ENCODE measurements around the gene CASTOR2. TPM values are rescaled to one million over a fixed set of nuclear protein-coding genes. Genes with fewer than 3 reads are reported as not detected.
A peak's percentile ranks its signal among the peaks of the same experiment; 100 is the strongest.

CASTOR2 gene
- total RNA-seq, 1 donor from 2014 or later = 4.9 TPM

DNA sequence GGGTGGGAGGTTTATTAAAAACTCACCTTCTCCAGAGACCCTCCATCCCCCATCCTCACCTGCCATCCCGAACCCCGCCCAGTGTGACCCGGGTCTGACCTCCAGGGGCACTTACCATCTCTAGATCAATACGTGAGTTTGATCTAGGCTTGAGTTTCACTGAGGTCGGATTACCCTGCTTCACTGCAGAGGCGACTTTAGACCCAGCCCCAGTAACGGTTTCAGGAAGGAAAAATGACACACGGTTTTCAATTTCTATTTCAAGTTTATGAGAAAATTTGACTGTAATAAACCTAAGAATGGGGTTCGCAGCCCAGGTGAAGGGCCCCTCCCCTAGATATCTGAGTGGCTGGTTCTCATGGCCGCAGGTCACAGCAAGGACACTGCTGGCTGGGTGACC is 76.0 kb downstream of the CASTOR2 start:
- Histone ChIP-seq H3K36me3 (peaks cover 4 to 32% of the 10 kb centered on the region in 2 donors), H3K27me3 (no peaks in the 10 kb centered on the region), H3K4me1 (no peaks in the 10 kb centered on the region), H3K27ac (no peak overlapping the region), H3K4me3 (no peak overlapping the region), H3K9me3 (no peaks in the 10 kb centered on the region)
- intact Hi-C loops (cut with DNase I) = no loop called here
- no peak for DNase-seq (ENCODE audit: low spot score in 2 of 2)
- TF ChIP-seq, protein P1, sequence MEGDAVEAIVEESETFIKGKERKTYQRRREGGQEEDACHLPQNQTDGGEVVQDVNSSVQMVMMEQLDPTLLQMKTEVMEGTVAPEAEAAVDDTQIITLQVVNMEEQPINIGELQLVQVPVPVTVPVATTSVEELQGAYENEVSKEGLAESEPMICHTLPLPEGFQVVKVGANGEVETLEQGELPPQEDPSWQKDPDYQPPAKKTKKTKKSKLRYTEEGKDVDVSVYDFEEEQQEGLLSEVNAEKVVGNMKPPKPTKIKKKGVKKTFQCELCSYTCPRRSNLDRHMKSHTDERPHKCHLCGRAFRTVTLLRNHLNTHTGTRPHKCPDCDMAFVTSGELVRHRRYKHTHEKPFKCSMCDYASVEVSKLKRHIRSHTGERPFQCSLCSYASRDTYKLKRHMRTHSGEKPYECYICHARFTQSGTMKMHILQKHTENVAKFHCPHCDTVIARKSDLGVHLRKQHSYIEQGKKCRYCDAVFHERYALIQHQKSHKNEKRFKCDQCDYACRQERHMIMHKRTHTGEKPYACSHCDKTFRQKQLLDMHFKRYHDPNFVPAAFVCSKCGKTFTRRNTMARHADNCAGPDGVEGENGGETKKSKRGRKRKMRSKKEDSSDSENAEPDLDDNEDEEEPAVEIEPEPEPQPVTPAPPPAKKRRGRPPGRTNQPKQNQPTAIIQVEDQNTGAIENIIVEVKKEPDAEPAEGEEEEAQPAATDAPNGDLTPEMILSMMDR (IDR thresholded peaks at IDR 0.05) = no peak

DNA sequence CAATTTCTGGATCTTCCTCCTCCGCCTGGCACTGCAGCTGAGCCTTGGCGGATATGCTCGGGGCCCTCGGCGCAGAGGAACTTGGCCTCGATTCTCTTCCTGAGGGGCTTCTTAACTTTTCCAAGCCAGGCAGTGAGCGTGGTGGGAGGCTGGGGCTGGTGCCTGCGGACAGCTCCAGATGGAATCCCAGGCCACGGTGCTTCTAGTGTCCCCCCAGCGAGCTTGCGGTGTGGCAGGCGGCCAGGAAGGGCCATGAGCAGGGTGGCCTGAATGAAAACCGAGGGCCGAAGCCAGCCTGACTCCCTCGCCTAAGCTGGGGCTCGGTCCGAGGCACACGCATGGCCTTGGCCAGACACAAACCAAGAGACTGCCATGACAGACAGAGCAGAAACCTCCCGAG is 77.8 kb downstream of the CASTOR2 start:
- intact Hi-C loops (cut with DNase I) = no loop called here
- H3K9me3 ChIP-seq = no peaks in the 10 kb centered on the region
- DNase-seq (ENCODE audit: low spot score in 2 of 2) = no peak
- TF ChIP-seq, protein P1 (IDR thresholded peaks at IDR 0.05) = no peak
- peak overlapping the region in 1 of 2 donors; percentile 42 for H3K27ac ChIP-seq
- no peak overlapping the region for H3K4me3 ChIP-seq
- no peaks in the 10 kb centered on the region for H3K27me3 ChIP-seq
- H3K4me1 ChIP-seq = peaks cover 2 to 11% of the 10 kb centered on the region in 2 donors
- peaks cover 4 to 32% of the 10 kb centered on the region in 2 donors for H3K36me3 ChIP-seq

DNA sequence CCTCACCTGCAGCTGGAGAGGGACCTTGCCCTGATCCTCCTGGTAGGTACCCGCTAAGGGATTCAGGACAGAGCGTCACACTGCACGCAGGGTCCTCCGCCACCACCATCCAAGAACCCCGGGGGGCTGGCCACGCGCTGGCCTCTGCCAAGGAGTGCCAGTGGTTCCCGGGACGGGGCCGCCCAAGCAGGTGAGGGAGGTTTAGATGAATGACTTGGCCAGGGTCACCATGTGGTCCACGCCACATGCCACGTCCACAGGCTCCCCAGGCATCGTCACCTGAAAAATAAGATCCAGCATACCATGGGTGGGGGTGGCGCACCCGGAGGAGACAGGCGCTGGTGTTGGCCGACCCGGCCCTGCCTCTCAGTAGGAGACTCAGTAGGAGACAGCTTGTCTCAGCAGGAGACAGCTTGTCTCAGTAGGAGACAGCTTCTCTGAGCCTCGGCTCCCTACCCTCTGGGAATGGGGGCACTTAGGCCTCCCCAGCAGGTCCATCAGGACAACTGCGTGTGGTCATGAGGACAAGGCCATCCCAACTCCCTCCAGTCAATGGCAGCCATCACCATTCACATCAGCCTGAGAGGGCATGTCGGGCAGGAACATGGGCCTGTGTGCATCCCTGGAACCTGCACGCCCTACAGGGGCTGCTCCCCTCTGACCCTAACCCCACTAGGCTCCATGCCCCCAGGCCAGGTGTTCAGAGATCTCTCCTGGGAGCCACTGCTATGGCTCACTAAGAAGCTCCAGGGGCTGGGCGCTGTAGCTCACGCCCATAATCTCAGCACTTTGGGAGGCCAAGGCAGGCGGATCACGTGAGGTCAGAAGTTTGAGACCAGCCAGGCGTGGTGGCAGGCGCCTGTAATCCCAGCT is 78.6 kb downstream of the CASTOR2 start:
- Histone ChIP-seq H3K27ac (peak overlapping the region in 1 of 2 donors; percentile 42), H3K27me3 (no peaks in the 10 kb centered on the region), H3K4me3 (no peak overlapping the region), H3K9me3 (no peaks in the 10 kb centered on the region), H3K4me1 (peaks cover 2 to 11% of the 10 kb centered on the region in 2 donors), H3K36me3 (peaks cover 4 to 32% of the 10 kb centered on the region in 2 donors)
- intact Hi-C loops (cut with DNase I) = no loop called here
- no peak for DNase-seq (ENCODE audit: low spot score in 2 of 2)
- TF ChIP-seq, protein P1 (IDR thresholded peaks at IDR 0.05) = no peak

DNA sequence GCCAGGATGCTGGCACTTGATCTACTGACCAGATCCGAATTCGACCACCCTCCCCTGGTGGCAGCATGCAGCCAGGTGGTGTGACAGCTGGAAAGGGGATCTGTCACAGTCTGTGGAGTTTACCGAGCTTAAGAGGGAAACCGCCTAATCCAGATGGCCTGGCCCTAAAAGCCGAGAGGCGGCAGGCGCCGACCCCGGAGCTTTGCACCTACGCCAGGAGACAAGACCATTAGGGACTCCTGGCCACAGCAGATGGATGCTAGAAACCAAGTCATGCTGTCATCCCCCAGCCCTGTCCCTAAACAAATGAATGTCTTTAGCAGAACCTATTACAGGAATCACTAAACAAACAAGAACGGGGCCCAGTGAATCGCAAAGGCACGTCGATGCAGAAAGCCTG is 81.4 kb downstream of the CASTOR2 start:
- Histone ChIP-seq H3K9me3 (no peaks in the 10 kb centered on the region), H3K4me1 (peaks cover 8 to 23% of the 10 kb centered on the region in 2 donors), H3K27ac (peak overlapping the region; percentile 68 to 70), H3K4me3 (peak overlapping the region in 1 of 2 donors; percentile 29), H3K36me3 (peaks cover 7 to 41% of the 10 kb centered on the region in 2 donors), H3K27me3 (no peaks in the 10 kb centered on the region)
- DNase-seq (ENCODE audit: low spot score in 2 of 2) = no peak
- TF ChIP-seq, protein P1 (IDR thresholded peaks at IDR 0.05) = no peak
- intact Hi-C loops (cut with DNase I) = loop anchor here (5.0 kb wide), 1 partner anchor 629 kb away; no protein-coding TSS in a partner anchor

DNA sequence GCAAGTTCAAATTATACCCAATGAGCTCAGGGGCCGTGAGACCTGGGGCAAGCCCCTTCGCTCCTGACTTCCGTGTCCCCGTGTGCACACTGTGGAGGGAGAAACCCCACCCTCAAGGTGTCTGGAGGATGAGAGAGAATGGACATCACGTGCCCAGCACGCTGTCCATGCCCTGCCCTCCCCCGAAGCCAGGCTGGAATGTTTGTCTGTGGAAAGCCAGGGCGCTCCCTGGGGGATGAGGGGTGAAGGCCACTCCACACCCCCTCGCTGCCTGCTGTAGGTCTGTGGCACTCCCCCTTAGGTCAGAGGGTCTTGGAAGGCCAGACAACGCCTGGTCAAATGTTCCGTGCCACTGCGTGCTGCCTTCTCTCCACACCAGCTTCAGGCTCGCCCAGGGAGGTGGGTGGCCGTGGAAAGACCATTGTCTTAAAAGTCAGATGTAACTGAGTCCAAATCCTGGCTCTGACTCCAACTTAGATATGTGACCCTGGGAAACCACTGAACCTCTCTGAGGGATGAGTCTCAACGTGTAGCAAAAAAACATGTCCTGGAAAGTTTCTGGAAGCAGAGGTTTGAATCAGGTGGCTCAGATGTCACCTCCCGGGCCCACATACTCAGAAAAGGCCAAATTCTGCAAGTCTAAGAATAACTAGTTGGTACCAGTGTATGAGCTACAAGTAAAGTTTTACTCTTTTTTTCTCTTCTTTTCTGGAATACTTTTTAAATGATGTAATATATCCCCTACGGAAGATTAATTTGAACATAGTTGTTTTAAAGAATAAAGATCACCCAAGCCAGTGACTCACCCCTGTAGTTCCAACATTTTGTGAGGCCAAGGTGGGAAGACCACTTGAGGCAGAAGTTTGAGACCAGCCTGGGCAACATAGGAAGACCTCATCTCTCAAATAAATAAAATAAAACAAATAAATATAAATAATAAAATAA is 84.2 kb downstream of the CASTOR2 start:
- DNase-seq (ENCODE audit: low spot score in 2 of 2) = no peak
- intact Hi-C loops (cut with DNase I) = loop anchor here (5.0 kb wide), 1 partner anchor 631 kb away; no protein-coding TSS in a partner anchor
- H3K4me3 ChIP-seq = no peak overlapping the region
- H3K9me3 ChIP-seq = no peaks in the 10 kb centered on the region
- TF ChIP-seq, protein P1 (IDR thresholded peaks at IDR 0.05) = no peak
- H3K27ac ChIP-seq = peak overlapping the region; percentile 68 to 78
- H3K27me3 ChIP-seq = no peaks in the 10 kb centered on the region
- H3K36me3 ChIP-seq = peaks cover 19 to 36% of the 10 kb centered on the region in 2 donors
- H3K4me1 ChIP-seq = peaks cover 8 to 25% of the 10 kb centered on the region in 2 donors
